Sciatic nerve (tissue), 2 donors: ENCODE data around the gene GOLM1. TPM values are rescaled to one million over a fixed set of nuclear protein-coding genes. Genes with fewer than 3 reads are reported as not detected.

Source experiments
- ATAC-seq: fragments of 200-7000 bp; cut with Tn5 transposase; one replicate; pipeline ENCODE4 v1.9.1; 2020; ENCODE audit warnings: mild to moderate bottlenecking, moderate library complexity
- DNase-seq: peaks from one replicate; pipeline ENCODE4 v3.0.0-alpha.2; 2020; ENCODE audit warnings: low spot score
- intact Hi-C: fragments of 100-400 bp; cut with DNase I; formaldehyde crosslinking; loops from one replicate; pipeline ENCODE4 v1.14.2; 2022
- total RNA-seq: library from RNA; stranded (reverse); fragmentation: NEBNext Ultra II Directional; extraction: Animal tissue kit (Norgen Biotek cat#: 25700); gene quantifications from one replicate; pipeline ENCODE4 v1.2.1, GENCODE V29; 2021
- donor health status: DM: no; HTN: no; CAD: no.
- donor health status: DM: no; HTN: no; CAD: no.

The GOLM1 gene
- total RNA-seq, 1 donor from 2014 or later: 20.9 TPM

GRCh38 chr9:86093788-86094555, 5.4 kb downstream of the GOLM1 start:
- ATAC-seq: no peak
- DNase-seq: no peak
- intact Hi-C loops: no loop called here

- ATAC-seq (no peak), DNase-seq (no peak)
- intact Hi-C loops: no loop called here
Observed at GRCh38 chr9:86091477-86091876, 7.9 kb downstream of the GOLM1 start.

GRCh38 chr9:86082870-86083269, 16.5 kb downstream of the GOLM1 start:
- intact Hi-C loops: no loop called here
- no peak for ATAC-seq
- no peak for DNase-seq

- ATAC-seq (no peak), DNase-seq (no peak)
- intact Hi-C loops: no loop called here
Observed at GRCh38 chr9:86079865-86080469, 19.4 kb downstream of the GOLM1 start.

- DNase-seq (no peak), ATAC-seq (no peak)
- intact Hi-C loops: no loop called here
Observed at GRCh38 chr9:86079421-86079831, 19.9 kb downstream of the GOLM1 start.

- ATAC-seq (no peak), DNase-seq (no peak)
- intact Hi-C loops: no loop called here
Observed at GRCh38 chr9:86078731-86079130, 20.6 kb downstream of the GOLM1 start.

GRCh38 chr9:86077276-86077675, 22.1 kb downstream of the GOLM1 start:
- ATAC-seq (no peak), DNase-seq (no peak)
- intact Hi-C loops: no loop called here

GRCh38 chr9:86075132-86076109, 23.9 kb downstream of the GOLM1 start:
- DNase-seq (no peak), ATAC-seq (no peak)
- intact Hi-C loops: no loop called here

- intact Hi-C loops: no loop called here
- DNase-seq (no peak), ATAC-seq (no peak)
Observed at GRCh38 chr9:86073839-86074238, 25.5 kb downstream of the GOLM1 start.

- ATAC-seq: no peak
- no peak for DNase-seq
- intact Hi-C loops: no loop called here
Observed at GRCh38 chr9:86072394-86072877, 26.9 kb downstream of the GOLM1 start.

GRCh38 chr9:86069206-86069869, 30.0 kb downstream of the GOLM1 start:
- DNase-seq: no peak
- intact Hi-C loops: no loop called here
- ATAC-seq: no peak

GRCh38 chr9:86064220-86064619, 35.1 kb downstream of the GOLM1 start:
- DNase-seq (no peak), ATAC-seq (no peak)
- intact Hi-C loops: no loop called here

- intact Hi-C loops: no loop called here
- no peak for ATAC-seq
Observed at GRCh38 chr9:86062845-86063693, 36.3 kb downstream of the GOLM1 start.

GRCh38 chr9:86061972-86062739, 37.2 kb downstream of the GOLM1 start:
- DNase-seq: no peak
- no peak for ATAC-seq
- intact Hi-C loops: no loop called here

More at GRCh38 chr9:86062845-86063693, 36.3 kb downstream of the GOLM1 start:
- no peak for DNase-seq

- ATAC-seq (no peak), DNase-seq (no peak)
- intact Hi-C loops: no loop called here
Observed at GRCh38 chr9:86057491-86057890, 41.9 kb downstream of the GOLM1 start.

- DNase-seq (no peak), ATAC-seq (no peak)
- intact Hi-C loops: no loop called here
Observed at GRCh38 chr9:86054695-86055094, 44.7 kb downstream of the GOLM1 start.
